ENCODE measurements around the gene RPE.

Gene RPE

GRCh38 chr2:210035679-210036078 is 33.2 kb downstream of the RPE start (continued):
- no peak for TF ChIP-seq GLIS1 (tag by site-specific recombination; IDR thresholded peaks at IDR 0.05)
- TF ChIP-seq, protein P1, sequence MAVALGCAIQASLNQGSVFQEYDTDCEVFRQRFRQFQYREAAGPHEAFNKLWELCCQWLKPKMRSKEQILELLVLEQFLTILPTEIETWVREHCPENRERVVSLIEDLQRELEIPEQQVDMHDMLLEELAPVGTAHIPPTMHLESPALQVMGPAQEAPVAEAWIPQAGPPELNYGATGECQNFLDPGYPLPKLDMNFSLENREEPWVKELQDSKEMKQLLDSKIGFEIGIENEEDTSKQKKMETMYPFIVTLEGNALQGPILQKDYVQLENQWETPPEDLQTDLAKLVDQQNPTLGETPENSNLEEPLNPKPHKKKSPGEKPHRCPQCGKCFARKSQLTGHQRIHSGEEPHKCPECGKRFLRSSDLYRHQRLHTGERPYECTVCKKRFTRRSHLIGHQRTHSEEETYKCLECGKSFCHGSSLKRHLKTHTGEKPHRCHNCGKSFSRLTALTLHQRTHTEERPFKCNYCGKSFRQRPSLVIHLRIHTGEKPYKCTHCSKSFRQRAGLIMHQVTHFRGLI (tag by site-specific recombination; IDR thresholded peaks at IDR 0.05): no peak
- no peak for TF ChIP-seq ZSCAN30 (tag by site-specific recombination; IDR thresholded peaks at IDR 0.05)
- TF ChIP-seq ZNF830 (tag by site-specific recombination; IDR thresholded peaks at IDR 0.05; ENCODE audit: low read depth): no peak
- TF ChIP-seq ZNF366 (tag by site-specific recombination; conservative IDR thresholded peaks at IDR 0.05): no peak
- TF ChIP-seq HIC1 (tag by site-specific recombination; IDR thresholded peaks at IDR 0.05): no peak
- TF ChIP-seq PRDM1 (tag by site-specific recombination; IDR thresholded peaks at IDR 0.05): no peak
- TF ChIP-seq MZF1 (tag by site-specific recombination; IDR thresholded peaks at IDR 0.05; ENCODE audit: borderline replicate concordance): no peak
- TF ChIP-seq ZNF184 (tag by site-specific recombination; IDR thresholded peaks at IDR 0.05): no peak
- no peak for TF ChIP-seq ZNF248 (tag by site-specific recombination; IDR thresholded peaks at IDR 0.05)
- TF ChIP-seq ZNF324 (tag by site-specific recombination; IDR thresholded peaks at IDR 0.05): no peak

DNA sequence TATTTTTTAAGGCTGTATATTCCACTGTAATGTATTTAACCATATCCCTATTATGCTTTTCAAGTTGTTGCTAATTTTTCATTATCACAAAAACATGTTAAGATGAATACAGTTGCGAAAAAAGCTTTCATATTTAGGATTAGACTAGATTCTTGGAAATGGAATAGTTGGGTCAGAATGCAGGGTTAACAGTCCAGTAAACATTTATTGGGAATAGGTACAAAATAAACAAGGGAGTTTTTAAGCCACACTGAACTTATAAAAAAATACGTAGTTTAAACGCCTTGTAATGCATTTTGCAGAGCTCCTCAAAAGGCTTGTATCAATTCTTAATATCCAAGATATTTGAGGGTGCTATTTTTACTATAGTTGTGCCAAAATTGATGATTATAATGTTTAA is 35.6 kb downstream of the RPE start:
- ChIA-PET POLR2A (no interaction called here), CTCF (no interaction called here)
- H3K9me3 ChIP-seq (ENCODE audit: control insufficient read depth, insufficient read depth, low read depth, low read length): no peaks in the 10 kb centered on the region
- no peaks in the 10 kb centered on the region for H3K4me1 ChIP-seq (ENCODE audit: control insufficient read depth, insufficient read depth, low read length)
- no peak overlapping the region for H3K27ac ChIP-seq (ENCODE audit: extremely low read depth, low read depth, low read length)
- no peak overlapping the region for H3K4me3 ChIP-seq (ENCODE audit: low read depth, low read length)
- no peak for TF ChIP-seq KLF8 (tag by site-specific recombination; IDR thresholded peaks at IDR 0.05)
- no peak for TF ChIP-seq ZNF548 (tag by site-specific recombination; IDR thresholded peaks at IDR 0.05)
- no peak for TF ChIP-seq HIC1 (tag by site-specific recombination; IDR thresholded peaks at IDR 0.05)
- no peak for TF ChIP-seq ZNF366 (tag by site-specific recombination; conservative IDR thresholded peaks at IDR 0.05)
- TF ChIP-seq, protein P2, sequence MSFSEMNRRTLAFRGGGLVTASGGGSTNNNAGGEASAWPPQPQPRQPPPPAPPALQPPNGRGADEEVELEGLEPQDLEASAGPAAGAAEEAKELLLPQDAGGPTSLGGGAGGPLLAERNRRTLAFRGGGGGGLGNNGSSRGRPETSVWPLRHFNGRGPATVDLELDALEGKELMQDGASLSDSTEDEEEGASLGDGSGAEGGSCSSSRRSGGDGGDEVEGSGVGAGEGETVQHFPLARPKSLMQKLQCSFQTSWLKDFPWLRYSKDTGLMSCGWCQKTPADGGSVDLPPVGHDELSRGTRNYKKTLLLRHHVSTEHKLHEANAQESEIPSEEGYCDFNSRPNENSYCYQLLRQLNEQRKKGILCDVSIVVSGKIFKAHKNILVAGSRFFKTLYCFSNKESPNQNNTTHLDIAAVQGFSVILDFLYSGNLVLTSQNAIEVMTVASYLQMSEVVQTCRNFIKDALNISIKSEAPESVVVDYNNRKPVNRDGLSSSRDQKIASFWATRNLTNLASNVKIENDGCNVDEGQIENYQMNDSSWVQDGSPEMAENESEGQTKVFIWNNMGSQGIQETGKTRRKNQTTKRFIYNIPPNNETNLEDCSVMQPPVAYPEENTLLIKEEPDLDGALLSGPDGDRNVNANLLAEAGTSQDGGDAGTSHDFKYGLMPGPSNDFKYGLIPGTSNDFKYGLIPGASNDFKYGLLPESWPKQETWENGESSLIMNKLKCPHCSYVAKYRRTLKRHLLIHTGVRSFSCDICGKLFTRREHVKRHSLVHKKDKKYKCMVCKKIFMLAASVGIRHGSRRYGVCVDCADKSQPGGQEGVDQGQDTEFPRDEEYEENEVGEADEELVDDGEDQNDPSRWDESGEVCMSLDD (tag by site-specific recombination; IDR thresholded peaks at IDR 0.05): no peak
- no peak for TF ChIP-seq SALL2 (tag by site-specific recombination; IDR thresholded peaks at IDR 0.05; ENCODE audit: borderline replicate concordance)
- TF ChIP-seq GLIS1 (tag by site-specific recombination; IDR thresholded peaks at IDR 0.05): no peak
- TF ChIP-seq ZNF561 (tag by site-specific recombination; IDR thresholded peaks at IDR 0.05; ENCODE audit: borderline replicate concordance): no peak
- no peak for TF ChIP-seq ZNF239 (tag by site-specific recombination; IDR thresholded peaks at IDR 0.05)
- no peak for TF ChIP-seq ZNF785 (tag by site-specific recombination; IDR thresholded peaks at IDR 0.05)
- TF ChIP-seq ZNF529 (tag by site-specific recombination; IDR thresholded peaks at IDR 0.05; ENCODE audit: insufficient replicate concordance): no peak
- TF ChIP-seq ZBTB20 (tag by site-specific recombination; IDR thresholded peaks at IDR 0.05): no peak
- no peak for TF ChIP-seq ZNF623 (tag by site-specific recombination; IDR thresholded peaks at IDR 0.05)
- TF ChIP-seq ZNF266 (tag by site-specific recombination; IDR thresholded peaks at IDR 0.05; ENCODE audit: low read depth): no peak
- no peaks in the 10 kb centered on the region for H3K36me3 ChIP-seq (ENCODE audit: control insufficient read depth in 2 of 2, insufficient read depth in 1 of 2, low read length in 2 of 2)
